Frontal cortex (tissue), 4 donors: ENCODE results near the gene SRRM4. TPM values are rescaled to one million over a fixed set of nuclear protein-coding genes. Genes with fewer than 3 reads are reported as not detected.

ENCODE experiments used
- DNase-seq, 2 donors: peaks; one replicate each; pipeline ENCODE4 v3.0.0; 2012; ENCODE audit warnings: low spot score in 2 of 2
- FAIRE-seq: peaks from 2 replicates; lab custom pipeline; 2012; peaks lifted over from hg19 to GRCh38; lab: Jason Lieb, UNC
- total RNA-seq: library from RNA; depleted of rRNA; stranded (reverse); fragments of >200 nt; gene quantifications from one replicate; pipeline ENCODE4 v1.2.3, GENCODE V29; 2014
- donor health status: control.
- donor health status: control.
- donor health status: control.

Gene SRRM4
- total RNA-seq, 1 donor from 2014 or later: 5.7 TPM

GRCh38 chr12:119060847-119061796 is 79.8 kb downstream of the SRRM4 start:
- FAIRE-seq (no peak), DNase-seq (no peak)

GRCh38 chr12:119068129-119068856 is 87.0 kb downstream of the SRRM4 start:
- FAIRE-seq: no peak
- DNase-seq: no peak

- no peak for DNase-seq
- no peak for FAIRE-seq
Observed at GRCh38 chr12:119069147-119069642, 87.9 kb downstream of the SRRM4 start.

GRCh38 chr12:119071176-119071575 is 89.8 kb downstream of the SRRM4 start:
- FAIRE-seq (no peak), DNase-seq (no peak)

- FAIRE-seq: no peak
- DNase-seq: no peak
Observed at GRCh38 chr12:119071638-119072231, 90.4 kb downstream of the SRRM4 start.

DNA sequence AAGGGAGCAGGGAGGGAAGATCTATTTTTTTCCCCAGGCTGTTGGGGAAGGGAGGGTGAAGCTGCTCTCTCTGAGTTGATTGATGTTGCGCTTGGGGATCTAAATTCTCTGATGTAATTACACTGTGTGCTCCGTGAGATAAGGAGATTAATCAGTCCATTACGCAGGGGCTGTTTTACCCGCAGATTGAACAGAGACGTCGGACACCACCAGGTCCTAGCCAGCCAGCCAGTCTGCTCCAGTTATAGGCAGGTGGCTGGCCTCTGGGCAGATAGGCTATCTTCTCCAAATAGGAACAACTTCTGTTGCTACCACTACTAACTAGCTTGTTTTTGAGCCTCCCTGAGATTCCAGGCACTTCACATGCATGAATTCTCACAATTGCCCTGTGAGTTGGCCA is 91.1 kb downstream of the SRRM4 start:
- no peak for DNase-seq
- no peak for FAIRE-seq

DNA sequence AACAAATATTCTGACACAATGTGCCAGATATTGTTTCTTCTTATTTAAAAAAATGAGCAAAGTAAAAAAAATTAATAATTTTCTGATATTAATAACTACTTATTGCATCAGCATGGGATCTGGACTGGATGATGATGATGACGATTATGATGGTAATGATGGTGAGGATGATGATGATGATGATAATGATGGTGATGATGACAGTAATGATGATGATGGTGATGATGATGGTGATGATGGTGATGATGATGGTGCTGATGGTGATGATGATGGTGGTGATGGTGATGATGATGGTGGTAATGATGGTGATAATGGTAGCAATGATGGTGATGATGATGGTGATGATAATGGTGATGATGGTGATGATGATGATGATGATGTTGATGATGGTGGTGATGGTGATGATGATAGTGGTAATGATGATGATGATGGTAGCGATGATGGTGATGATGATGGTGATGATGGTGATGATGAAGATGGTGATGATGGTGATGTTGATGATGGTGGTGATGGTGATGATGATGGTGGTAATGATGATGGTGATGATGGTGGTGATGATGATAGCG is 94.0 kb downstream of the SRRM4 start:
- FAIRE-seq: no peak
- no peak for DNase-seq

DNA sequence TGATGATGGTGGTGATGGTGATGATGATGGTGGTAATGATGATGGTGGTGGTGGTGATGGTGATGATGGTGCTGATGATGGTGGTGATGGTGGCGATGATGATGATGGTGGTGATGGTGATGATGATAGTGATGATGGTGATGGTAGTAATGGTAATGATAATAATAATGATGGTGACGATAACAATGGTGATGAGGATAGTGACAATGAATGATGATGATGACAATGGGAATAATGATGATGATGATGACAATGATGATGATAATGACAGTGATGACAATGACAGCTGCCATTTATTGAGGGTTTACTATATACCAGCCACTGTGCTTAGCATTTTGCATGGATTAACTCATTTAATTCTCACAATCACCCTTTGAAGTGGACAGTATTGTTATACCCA is 94.6 kb downstream of the SRRM4 start:
- FAIRE-seq: no peak
- no peak for DNase-seq

DNA sequence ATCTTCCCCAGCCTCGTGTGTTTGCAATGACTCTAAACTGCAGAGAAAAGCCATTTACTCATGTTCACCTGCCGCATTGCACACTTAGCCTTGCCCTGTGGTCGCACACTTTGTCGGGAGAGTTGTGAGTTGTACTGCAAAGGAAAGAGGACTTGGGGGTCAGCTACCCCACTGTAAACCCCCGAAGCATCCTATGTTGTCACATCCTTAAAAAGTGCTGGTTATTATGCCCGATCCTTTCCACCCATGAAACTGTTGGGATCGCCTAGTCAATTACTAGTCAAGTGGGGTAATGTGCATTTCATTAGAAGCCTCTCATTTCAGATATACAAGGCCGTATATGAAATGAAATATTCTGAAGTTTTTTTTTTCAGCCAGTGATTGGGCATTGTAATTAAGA is 98.2 kb downstream of the SRRM4 start:
- no peak for FAIRE-seq
- DNase-seq: no peak

- no peak for FAIRE-seq
- DNase-seq: no peak
Observed at GRCh38 chr12:119082016-119082415, 100.7 kb downstream of the SRRM4 start.

GRCh38 chr12:119082496-119082895 is 101.2 kb downstream of the SRRM4 start:
- DNase-seq: peak in 1 of 2 donors; percentile 18
- FAIRE-seq: no peak

- FAIRE-seq (no peak), DNase-seq (no peak)
Observed at GRCh38 chr12:119088685-119089379, 107.5 kb downstream of the SRRM4 start.

DNA sequence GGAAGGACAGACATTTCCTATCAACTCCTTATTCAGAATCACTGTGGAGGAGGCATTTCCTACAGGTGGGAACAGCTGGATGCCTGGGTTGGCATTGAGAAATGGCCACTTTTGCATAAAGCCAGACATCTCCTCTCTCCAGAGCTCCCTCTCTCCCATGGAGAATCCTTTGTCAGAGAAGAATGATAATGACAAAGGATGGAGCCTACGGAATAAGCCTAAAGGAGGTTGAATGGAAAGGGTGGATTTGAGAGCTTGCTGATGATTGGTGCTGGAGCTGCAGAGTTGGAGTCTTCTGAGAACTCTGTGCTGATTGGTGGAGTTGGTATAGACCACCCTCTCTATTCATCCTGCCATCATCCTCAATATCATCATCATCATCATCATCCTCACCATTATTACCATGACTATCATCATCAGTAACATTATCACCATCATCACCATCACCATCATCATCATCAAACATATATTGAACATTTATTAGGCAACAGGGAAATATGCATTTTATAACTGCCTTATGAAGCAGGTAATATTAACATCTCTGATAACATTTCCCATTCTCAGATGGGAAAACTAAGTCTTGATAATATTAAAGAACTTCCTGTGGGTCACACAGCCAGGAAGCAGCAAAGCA is 108.2 kb downstream of the SRRM4 start:
- no peak for FAIRE-seq
- DNase-seq: no peak

DNA sequence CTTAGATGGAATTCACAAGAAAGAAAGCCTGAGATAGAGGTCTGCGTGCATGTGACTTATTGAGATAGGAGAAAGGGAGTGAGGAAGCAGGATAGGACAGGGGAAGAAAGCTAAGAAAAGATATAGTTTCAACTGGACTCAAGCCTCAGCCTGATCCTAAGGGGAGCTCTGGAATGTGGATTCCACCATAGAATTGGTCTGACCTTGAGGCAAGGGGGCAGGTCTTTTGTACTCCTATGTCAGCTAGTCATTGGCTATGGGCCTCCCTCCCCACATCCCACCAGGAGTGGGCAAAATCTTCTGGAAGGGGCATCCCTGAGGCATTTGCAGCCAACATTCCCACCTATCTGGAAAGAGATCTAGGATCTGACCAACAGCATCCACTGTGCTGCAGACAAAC is 108.9 kb downstream of the SRRM4 start:
- FAIRE-seq (no peak), DNase-seq (no peak)

DNA sequence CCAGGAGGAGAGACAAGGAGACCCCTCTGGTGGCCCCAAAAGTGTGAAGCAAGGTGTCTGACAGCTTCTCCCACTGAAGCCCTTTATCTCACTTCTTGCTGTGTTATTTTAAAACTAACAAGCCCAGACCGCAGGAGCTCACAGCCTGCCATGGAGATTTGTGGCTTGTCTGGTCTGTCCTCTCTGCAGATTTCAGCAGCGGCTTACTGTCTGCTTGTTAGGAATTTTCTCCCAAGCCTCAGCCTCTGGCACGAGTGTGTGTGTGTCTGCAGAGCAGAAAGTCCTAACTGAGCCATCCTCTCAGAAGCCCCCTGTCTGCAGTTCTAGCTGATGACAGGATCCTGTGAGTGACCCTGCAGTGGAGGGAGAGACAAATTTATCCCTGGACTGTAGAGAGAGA is 109.5 kb downstream of the SRRM4 start:
- FAIRE-seq: no peak
- no peak for DNase-seq

- FAIRE-seq: no peak
- no peak for DNase-seq
Observed at GRCh38 chr12:119096429-119097202, 115.3 kb downstream of the SRRM4 start.

DNA sequence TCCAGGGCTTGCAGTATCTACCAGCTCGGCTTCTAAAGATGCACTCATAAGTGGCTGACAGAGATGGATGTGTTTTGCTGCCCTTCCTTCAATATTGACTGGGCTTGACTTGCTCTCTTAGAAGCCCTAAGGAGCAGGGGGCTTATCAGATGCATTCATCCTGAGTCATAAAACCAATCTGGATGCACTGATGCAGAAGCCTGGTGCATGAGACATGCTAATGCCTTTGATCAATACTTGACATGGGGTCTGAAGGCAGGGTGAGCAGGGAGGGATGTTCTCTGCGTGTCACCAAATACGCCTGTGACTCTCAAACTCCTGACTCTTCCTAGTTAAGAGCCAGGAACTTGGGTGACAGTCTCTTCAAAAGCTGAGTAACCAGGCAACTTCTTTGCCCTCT is 119.6 kb downstream of the SRRM4 start:
- FAIRE-seq: no peak
- DNase-seq: no peak

DNA sequence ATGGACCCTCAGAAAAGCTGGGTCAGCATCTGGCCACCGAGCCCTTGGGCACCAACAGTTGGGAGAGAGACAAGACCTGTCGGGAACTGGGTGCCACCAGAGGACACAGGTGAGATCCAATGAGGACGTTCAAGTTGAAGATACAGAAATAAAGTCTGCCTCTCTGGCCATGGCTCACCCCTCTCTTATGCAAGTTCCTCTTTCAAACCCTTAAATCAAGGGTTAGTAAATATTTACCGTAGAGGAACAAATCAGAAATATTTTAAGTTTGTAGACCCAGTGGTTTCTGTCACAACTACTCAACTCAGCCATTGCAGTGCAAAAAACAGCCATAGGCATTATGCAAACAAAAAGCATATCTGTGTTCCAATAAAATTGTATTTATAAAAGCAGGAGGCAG is 120.9 kb downstream of the SRRM4 start:
- DNase-seq: no peak
- FAIRE-seq: no peak
